DND-41 (cell line): Measurements from ENCODE around the gene MAL.

ENCODE experiments used
- ATAC-seq: fragments of 200-7000 bp; cut with Tn5 transposase; 3 replicates; pipeline ENCODE4 v1.9.1; 2021; ENCODE audit warnings: low read depth; ENCODE audit not compliant: insufficient read depth
- DNase-seq: peaks from one replicate; pipeline ENCODE4 v3.0.0-alpha.2; 2020
- H2AFZ ChIP-seq: 2 replicates; pipeline ENCODE4 v1.6.0; 2012; ENCODE audit warnings: low read depth, low read length
- H3K27ac ChIP-seq: 2 replicates; pipeline ENCODE4 v1.5.1; 2012; ENCODE audit warnings: low read length, inconsistent platforms
- H3K27me3 ChIP-seq: fragments of 200-600 bp; sonication (generic); 2 replicates; pipeline ENCODE4 v1.6.0; 2012; ENCODE audit warnings: low read length, mild to moderate bottlenecking, inconsistent platforms; ENCODE audit not compliant: insufficient read depth, poor library complexity
- H3K36me3 ChIP-seq: 2 replicates; pipeline ENCODE4 v1.5.1; 2012; ENCODE audit warnings: low read length, inconsistent platforms; ENCODE audit not compliant: insufficient read depth
- H3K4me1 ChIP-seq: 2 replicates; pipeline ENCODE4 v1.5.1; 2012; ENCODE audit warnings: mild to moderate bottlenecking, low read length; ENCODE audit not compliant: insufficient read depth
- H3K4me2 ChIP-seq: 2 replicates; pipeline ENCODE4 v1.6.0; 2012; ENCODE audit warnings: mild to moderate bottlenecking, moderate library complexity, low read length, inconsistent platforms; ENCODE audit not compliant: insufficient read depth
- H3K4me3 ChIP-seq, 2 experiments: fragments of 200-600 bp in 1 of 2; shearing (Covaris generic) in 1 of 2; 2 replicates each; pipeline ENCODE4 v1.5.1; 2012 to 2016; ENCODE audit warnings: inconsistent platforms in 2 of 2, low read length in 2 of 2, mild to moderate bottlenecking in 2 of 2, low read depth in 1 of 2, moderate library complexity in 1 of 2
- H3K79me2 ChIP-seq: 2 replicates; pipeline ENCODE4 v1.6.0; 2012; ENCODE audit warnings: low read length, inconsistent platforms; ENCODE audit not compliant: insufficient read depth
- H3K9ac ChIP-seq: 2 replicates; pipeline ENCODE4 v1.6.0; 2012; ENCODE audit warnings: low read depth, mild to moderate bottlenecking, inconsistent platforms, low read length, moderate library complexity
- H3K9me3 ChIP-seq: 2 replicates; pipeline ENCODE4 v1.5.1; 2012; ENCODE audit warnings: low read length, moderate library complexity, mild to moderate bottlenecking, inconsistent platforms; ENCODE audit not compliant: insufficient read depth, severe bottlenecking
- H4K20me1 ChIP-seq: 2 replicates; pipeline ENCODE4 v1.6.0; 2012; ENCODE audit warnings: low read length; ENCODE audit not compliant: insufficient read depth
- CTCF ChIP-seq: IDR thresholded peaks from 2 replicates; pipeline ENCODE4 v1.5.1; 2012; ENCODE audit warnings: borderline replicate concordance, low read length, moderate library complexity, mild to moderate bottlenecking; ENCODE audit not compliant: poor library complexity, severe bottlenecking; ENCODE audit errors: extremely low read depth
- EZH2 ChIP-seq: IDR thresholded peaks from 3 replicates; pipeline ENCODE4 v1.6.1; 2012; ENCODE audit warnings: borderline replicate concordance, low read depth, mild to moderate bottlenecking, moderate library complexity, low read length, inconsistent platforms; ENCODE audit not compliant: severe bottlenecking

MAL gene

GRCh38 chr2:94992360-94992759 is 33.1 kb upstream of the MAL start:
- no peak for DNase-seq
- H3K36me3 ChIP-seq = no peaks in the 10 kb centered on the region
- no peaks in the 10 kb centered on the region for H3K9me3 ChIP-seq
- H3K27ac ChIP-seq = no peak overlapping the region
- H3K4me1 ChIP-seq = no peaks in the 10 kb centered on the region
- H3K4me2 ChIP-seq = no peak overlapping the region
- no peak overlapping the region for H3K4me3 ChIP-seq
- H2AFZ ChIP-seq = no peak overlapping the region
- no peak overlapping the region for H3K9ac ChIP-seq
- no peaks in the 10 kb centered on the region for H4K20me1 ChIP-seq
- H3K27me3 ChIP-seq = peaks cover 4% of the 10 kb centered on the region
- ATAC-seq = no peak
- no peaks in the 10 kb centered on the region for H3K79me2 ChIP-seq
- TF ChIP-seq EZH2 (no peak), CTCF (no peak)

GRCh38 chr2:94993176-94994062 is 32.1 kb upstream of the MAL start:
- no peaks in the 10 kb centered on the region for H3K79me2 ChIP-seq
- no peaks in the 10 kb centered on the region for H3K36me3 ChIP-seq
- H3K4me1 ChIP-seq = no peaks in the 10 kb centered on the region
- TF ChIP-seq EZH2 (no peak), CTCF (no peak)
- H4K20me1 ChIP-seq = no peaks in the 10 kb centered on the region
- no peak overlapping the region for H3K9ac ChIP-seq
- no peak overlapping the region for H3K4me2 ChIP-seq
- H3K9me3 ChIP-seq = no peaks in the 10 kb centered on the region
- no peak overlapping the region for H3K27ac ChIP-seq
- no peak for ATAC-seq
- no peak overlapping the region for H3K4me3 ChIP-seq
- DNase-seq = no peak
- no peak overlapping the region for H2AFZ ChIP-seq
- no peaks in the 10 kb centered on the region for H3K27me3 ChIP-seq

GRCh38 chr2:94994063-94994913 is 31.2 kb upstream of the MAL start:
- H3K27ac ChIP-seq = no peak overlapping the region
- no peaks in the 10 kb centered on the region for H3K36me3 ChIP-seq
- H2AFZ ChIP-seq = no peak overlapping the region
- no peak for ATAC-seq
- no peaks in the 10 kb centered on the region for H3K4me1 ChIP-seq
- H3K4me3 ChIP-seq = no peak overlapping the region
- DNase-seq = no peak
- TF ChIP-seq EZH2 (no peak), CTCF (no peak)
- H3K9ac ChIP-seq = no peak overlapping the region
- H3K4me2 ChIP-seq = no peak overlapping the region
- no peaks in the 10 kb centered on the region for H3K27me3 ChIP-seq
- no peaks in the 10 kb centered on the region for H3K79me2 ChIP-seq
- H3K9me3 ChIP-seq = no peaks in the 10 kb centered on the region
- H4K20me1 ChIP-seq = no peaks in the 10 kb centered on the region
